Heart left ventricle (tissue), 13 donors: ENCODE data around the gene PMEL.

Experiments
- CTCF ChIP-seq, 12 donors: fragments of 200-600 bp; sonication (generic) in 4 of 12; IDR thresholded peaks; one replicate each; pipeline versions ENCODE4 v1.5.0 to v1.8.0; 2018 to 2022; ENCODE audit warnings: antibody characterized with exemption in 12 of 12, mild to moderate bottlenecking in 5 of 12
- POLR2A ChIP-seq, 2 donors: fragments of 450-650 bp; IDR thresholded peaks; one replicate each; pipeline ENCODE4 v1.6.1; 2017; ENCODE audit warnings: antibody characterized with exemption in 2 of 2, mild to moderate bottlenecking in 2 of 2, moderate library complexity in 2 of 2
- donor health status: ischemic (EF 13 %, LVEDD 7.1; RV severe dilation, severe dysfunction).
- donor health status: DM: no; HTN: yes; CAD: no.
- donor health status: DM: no; HTN: no; CAD: no.
- donor health status: ischemic (EF 25% LVEDD 6.9; RV normal size, moderate dysfunction).
- donor health status: ischemic (EF 25% LVEDD 5.7; RV mildly dilated, moderate dysfunction).
- donor health status: ischemic (EF 35%, LVEDD 5.7; RV mildly dilated, moderate dysfunction).
- donor health status: nonischemic (EF 11% LVEDD 7.7; RV severe dilation, severe dysfunction).
- donor health status: DM: yes; HTN: yes; CAD: no.
- donor health status: PGD.
- donor health status: ischemic (EF 29% LVEDD 5.4; RV normal size, mild dysfunction).
- donor health status: nonischemic (EF 23%, LVEDD 6.1; RV moderate dilation, normal function).

GRCh38 chr12:55957106-55957859, 8.6 kb downstream of the PMEL start:
- TF ChIP-seq CTCF (IDR thresholded peaks at IDR 0.05) (no peak), POLR2A (IDR thresholded peaks at IDR 0.05) (no peak)
